Measurements from ENCODE around the gene PSMD5.

Gene PSMD5

DNA sequence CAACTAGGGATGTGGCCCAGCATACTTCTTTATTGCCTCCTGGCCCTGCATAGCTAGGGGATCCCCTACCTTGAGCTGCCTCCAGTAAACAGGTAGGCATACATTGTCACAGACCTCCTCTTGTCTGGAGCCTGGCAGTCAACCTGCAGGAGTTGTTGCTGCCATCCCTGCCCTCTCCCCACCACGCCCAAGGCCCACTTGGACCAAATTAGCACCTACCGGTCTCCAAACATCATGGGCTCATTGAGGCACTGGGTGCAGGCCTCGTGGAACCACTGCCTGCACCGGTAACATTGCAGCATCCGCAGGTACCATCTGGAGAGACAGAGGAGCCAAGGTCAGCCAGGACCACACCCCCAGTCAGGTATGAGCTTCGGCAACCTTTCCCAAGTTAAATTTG lies 23.9 kb upstream of the PSMD5 start:
- Histone ChIP-seq H3K4me3 (ENCODE audit: insufficient read depth, low read depth, low read length, poor library complexity, severe bottlenecking) (no peak overlapping the region), H3K27me3 (replicated peaks; ENCODE audit: control insufficient read depth, insufficient read depth, low read length, poor library complexity, severe bottlenecking) (no peaks in the 10 kb centered on the region)
- no peak for DNase-seq

GRCh38 chr9:120865809-120866208 lies 23.1 kb upstream of the PSMD5 start:
- peaks cover 61% of the 10 kb centered on the region for H3K36me3 ChIP-seq (ENCODE audit: control insufficient read depth, insufficient read depth, low read length)
- DNase-seq = no peak
- no peak overlapping the region for H3K27ac ChIP-seq (ENCODE audit: insufficient read depth, low read length, poor library complexity, severe bottlenecking)
- H3K9me3 ChIP-seq (ENCODE audit: control insufficient read depth, low read length) = no peaks in the 10 kb centered on the region
- no peaks in the 10 kb centered on the region for H3K27me3 ChIP-seq (replicated peaks; ENCODE audit: control insufficient read depth, insufficient read depth, low read length, poor library complexity, severe bottlenecking)
- peaks cover 14% of the 10 kb centered on the region for H3K4me1 ChIP-seq (ENCODE audit: control insufficient read depth, insufficient read depth, low read length, poor library complexity, severe bottlenecking)
- no peak overlapping the region for H3K4me3 ChIP-seq (ENCODE audit: insufficient read depth, low read depth, low read length, poor library complexity, severe bottlenecking)

More for the DNA sequence above, 23.9 kb upstream of the PSMD5 start:
- Histone ChIP-seq H3K27ac (ENCODE audit: insufficient read depth, low read length, poor library complexity, severe bottlenecking) (no peak overlapping the region), H3K4me1 (ENCODE audit: control insufficient read depth, insufficient read depth, low read length, poor library complexity, severe bottlenecking) (peaks cover 14% of the 10 kb centered on the region), H3K36me3 (ENCODE audit: control insufficient read depth, insufficient read depth, low read length) (peaks cover 52% of the 10 kb centered on the region), H3K9me3 (ENCODE audit: control insufficient read depth, low read length) (no peaks in the 10 kb centered on the region)

GRCh38 chr9:120865176-120865575 lies 22.5 kb upstream of the PSMD5 start:
- DNase-seq = no peak
- peaks cover 67% of the 10 kb centered on the region for H3K36me3 ChIP-seq (ENCODE audit: control insufficient read depth, insufficient read depth, low read length)

GRCh38 chr9:120864719-120865118 lies 22.0 kb upstream of the PSMD5 start:
- Histone ChIP-seq H3K36me3 (ENCODE audit: control insufficient read depth, insufficient read depth, low read length) (peaks cover 71% of the 10 kb centered on the region), H3K9me3 (ENCODE audit: control insufficient read depth, low read length) (no peaks in the 10 kb centered on the region), H3K4me1 (ENCODE audit: control insufficient read depth, insufficient read depth, low read length, poor library complexity, severe bottlenecking) (peaks cover 11% of the 10 kb centered on the region), H3K4me3 (ENCODE audit: insufficient read depth, low read depth, low read length, poor library complexity, severe bottlenecking) (no peak overlapping the region), H3K27me3 (replicated peaks; ENCODE audit: control insufficient read depth, insufficient read depth, low read length, poor library complexity, severe bottlenecking) (no peaks in the 10 kb centered on the region), H3K27ac (ENCODE audit: insufficient read depth, low read length, poor library complexity, severe bottlenecking) (no peak overlapping the region)
- no peak for DNase-seq

More at GRCh38 chr9:120865176-120865575, 22.5 kb upstream of the PSMD5 start:
- H3K4me3 ChIP-seq (ENCODE audit: insufficient read depth, low read depth, low read length, poor library complexity, severe bottlenecking) = no peak overlapping the region
- H3K27me3 ChIP-seq (replicated peaks; ENCODE audit: control insufficient read depth, insufficient read depth, low read length, poor library complexity, severe bottlenecking) = no peaks in the 10 kb centered on the region
- no peak overlapping the region for H3K27ac ChIP-seq (ENCODE audit: insufficient read depth, low read length, poor library complexity, severe bottlenecking)
- H3K4me1 ChIP-seq (ENCODE audit: control insufficient read depth, insufficient read depth, low read length, poor library complexity, severe bottlenecking) = peaks cover 14% of the 10 kb centered on the region
- no peaks in the 10 kb centered on the region for H3K9me3 ChIP-seq (ENCODE audit: control insufficient read depth, low read length)

DNA sequence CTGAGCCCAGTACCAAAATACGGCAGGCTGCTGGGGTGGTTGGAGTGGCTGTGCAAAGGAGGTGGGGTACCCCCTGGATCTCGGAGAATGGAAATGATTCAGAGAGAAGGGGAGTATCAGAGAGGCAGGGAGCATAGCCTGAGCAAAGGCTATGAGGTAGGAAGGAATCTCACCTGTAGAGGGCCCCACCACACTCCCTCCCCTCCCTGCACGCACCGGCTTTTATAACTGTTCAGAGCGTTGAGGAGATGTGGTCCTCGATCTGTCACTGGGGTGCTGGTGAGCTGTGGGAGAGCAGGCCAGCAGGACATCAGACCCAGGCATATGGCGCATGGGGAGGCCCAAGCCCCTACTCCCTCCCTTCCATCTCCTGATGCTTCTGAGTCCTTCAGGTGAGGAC lies 21.1 kb upstream of the PSMD5 start:
- no peaks in the 10 kb centered on the region for H3K27me3 ChIP-seq (replicated peaks; ENCODE audit: control insufficient read depth, insufficient read depth, low read length, poor library complexity, severe bottlenecking)
- DNase-seq = no peak
- H3K4me3 ChIP-seq (ENCODE audit: insufficient read depth, low read depth, low read length, poor library complexity, severe bottlenecking) = no peak overlapping the region
- H3K27ac ChIP-seq (ENCODE audit: insufficient read depth, low read length, poor library complexity, severe bottlenecking) = no peak overlapping the region
- peaks cover 79% of the 10 kb centered on the region for H3K36me3 ChIP-seq (ENCODE audit: control insufficient read depth, insufficient read depth, low read length)
- H3K9me3 ChIP-seq (ENCODE audit: control insufficient read depth, low read length) = no peaks in the 10 kb centered on the region
- H3K4me1 ChIP-seq (ENCODE audit: control insufficient read depth, insufficient read depth, low read length, poor library complexity, severe bottlenecking) = peaks cover 5% of the 10 kb centered on the region

GRCh38 chr9:120862452-120862851 lies 19.7 kb upstream of the PSMD5 start:
- peaks cover 93% of the 10 kb centered on the region for H3K36me3 ChIP-seq (ENCODE audit: control insufficient read depth, insufficient read depth, low read length)
- H3K9me3 ChIP-seq (ENCODE audit: control insufficient read depth, low read length) = no peaks in the 10 kb centered on the region
- no peaks in the 10 kb centered on the region for H3K27me3 ChIP-seq (replicated peaks; ENCODE audit: control insufficient read depth, insufficient read depth, low read length, poor library complexity, severe bottlenecking)
- no peak overlapping the region for H3K4me3 ChIP-seq (ENCODE audit: insufficient read depth, low read depth, low read length, poor library complexity, severe bottlenecking)
- H3K27ac ChIP-seq (ENCODE audit: insufficient read depth, low read length, poor library complexity, severe bottlenecking) = no peak overlapping the region
- no peaks in the 10 kb centered on the region for H3K4me1 ChIP-seq (ENCODE audit: control insufficient read depth, insufficient read depth, low read length, poor library complexity, severe bottlenecking)
- DNase-seq = no peak

- Histone ChIP-seq H3K36me3 (ENCODE audit: control insufficient read depth, insufficient read depth, low read length) (peaks cover 94% of the 10 kb centered on the region), H3K4me3 (ENCODE audit: insufficient read depth, low read depth, low read length, poor library complexity, severe bottlenecking) (no peak overlapping the region), H3K27me3 (replicated peaks; ENCODE audit: control insufficient read depth, insufficient read depth, low read length, poor library complexity, severe bottlenecking) (no peaks in the 10 kb centered on the region), H3K27ac (ENCODE audit: insufficient read depth, low read length, poor library complexity, severe bottlenecking) (no peak overlapping the region), H3K4me1 (ENCODE audit: control insufficient read depth, insufficient read depth, low read length, poor library complexity, severe bottlenecking) (no peaks in the 10 kb centered on the region), H3K9me3 (ENCODE audit: control insufficient read depth, low read length) (no peaks in the 10 kb centered on the region)
- no peak for DNase-seq
Observed at GRCh38 chr9:120861935-120862334, 19.2 kb upstream of the PSMD5 start.

GRCh38 chr9:120860083-120860482 lies 17.4 kb upstream of the PSMD5 start:
- DNase-seq = no peak
- Histone ChIP-seq H3K27ac (ENCODE audit: insufficient read depth, low read length, poor library complexity, severe bottlenecking) (no peak overlapping the region), H3K4me1 (ENCODE audit: control insufficient read depth, insufficient read depth, low read length, poor library complexity, severe bottlenecking) (no peaks in the 10 kb centered on the region), H3K27me3 (replicated peaks; ENCODE audit: control insufficient read depth, insufficient read depth, low read length, poor library complexity, severe bottlenecking) (no peaks in the 10 kb centered on the region), H3K4me3 (ENCODE audit: insufficient read depth, low read depth, low read length, poor library complexity, severe bottlenecking) (no peak overlapping the region), H3K36me3 (ENCODE audit: control insufficient read depth, insufficient read depth, low read length) (peaks cover 75% of the 10 kb centered on the region), H3K9me3 (ENCODE audit: control insufficient read depth, low read length) (no peaks in the 10 kb centered on the region)

DNA sequence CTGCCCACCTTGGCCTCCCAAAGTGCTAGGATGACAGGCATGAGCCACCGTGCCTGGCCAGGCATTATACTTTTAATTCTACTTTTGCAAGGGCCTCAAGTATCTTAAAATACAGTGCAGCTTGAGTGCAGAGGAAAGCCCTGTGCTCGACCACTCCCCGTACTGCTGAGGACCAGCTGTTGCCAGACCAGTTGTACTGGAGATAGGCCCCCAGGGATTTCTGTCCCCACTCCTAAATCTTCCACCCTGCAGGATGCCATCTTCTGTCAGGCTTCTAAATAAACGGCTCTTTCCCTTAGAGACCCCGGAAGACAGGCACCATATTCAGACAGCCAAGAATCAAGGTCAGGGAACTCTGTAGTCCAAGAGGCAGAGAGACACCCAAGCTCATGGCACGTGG lies 16.6 kb upstream of the PSMD5 start:
- Histone ChIP-seq H3K9me3 (ENCODE audit: control insufficient read depth, low read length) (no peaks in the 10 kb centered on the region), H3K27ac (ENCODE audit: insufficient read depth, low read length, poor library complexity, severe bottlenecking) (no peak overlapping the region), H3K27me3 (replicated peaks; ENCODE audit: control insufficient read depth, insufficient read depth, low read length, poor library complexity, severe bottlenecking) (no peaks in the 10 kb centered on the region), H3K36me3 (ENCODE audit: control insufficient read depth, insufficient read depth, low read length) (peaks cover 73% of the 10 kb centered on the region), H3K4me3 (ENCODE audit: insufficient read depth, low read depth, low read length, poor library complexity, severe bottlenecking) (no peak overlapping the region), H3K4me1 (ENCODE audit: control insufficient read depth, insufficient read depth, low read length, poor library complexity, severe bottlenecking) (no peaks in the 10 kb centered on the region)
- no peak for DNase-seq

GRCh38 chr9:120857902-120858301 lies 15.2 kb upstream of the PSMD5 start:
- Histone ChIP-seq H3K4me1 (ENCODE audit: control insufficient read depth, insufficient read depth, low read length, poor library complexity, severe bottlenecking) (no peaks in the 10 kb centered on the region), H3K27ac (ENCODE audit: insufficient read depth, low read length, poor library complexity, severe bottlenecking) (no peak overlapping the region), H3K27me3 (replicated peaks; ENCODE audit: control insufficient read depth, insufficient read depth, low read length, poor library complexity, severe bottlenecking) (no peaks in the 10 kb centered on the region), H3K9me3 (ENCODE audit: control insufficient read depth, low read length) (no peaks in the 10 kb centered on the region), H3K36me3 (ENCODE audit: control insufficient read depth, insufficient read depth, low read length) (peaks cover 63% of the 10 kb centered on the region), H3K4me3 (ENCODE audit: insufficient read depth, low read depth, low read length, poor library complexity, severe bottlenecking) (no peak overlapping the region)
- no peak for DNase-seq

- no peaks in the 10 kb centered on the region for H3K27me3 ChIP-seq (replicated peaks; ENCODE audit: control insufficient read depth, insufficient read depth, low read length, poor library complexity, severe bottlenecking)
- no peak overlapping the region for H3K27ac ChIP-seq (ENCODE audit: insufficient read depth, low read length, poor library complexity, severe bottlenecking)
- no peaks in the 10 kb centered on the region for H3K9me3 ChIP-seq (ENCODE audit: control insufficient read depth, low read length)
- H3K4me3 ChIP-seq (ENCODE audit: insufficient read depth, low read depth, low read length, poor library complexity, severe bottlenecking) = no peak overlapping the region
- H3K4me1 ChIP-seq (ENCODE audit: control insufficient read depth, insufficient read depth, low read length, poor library complexity, severe bottlenecking) = no peaks in the 10 kb centered on the region
- no peak for DNase-seq
- H3K36me3 ChIP-seq (ENCODE audit: control insufficient read depth, insufficient read depth, low read length) = peaks cover 63% of the 10 kb centered on the region
Observed at GRCh38 chr9:120857481-120857880, 14.8 kb upstream of the PSMD5 start.
